Measurements from ENCODE around the gene KPNA6. TPM values are rescaled to one million over a fixed set of nuclear protein-coding genes. Genes with fewer than 3 reads are reported as not detected.

KPNA6 gene
- total RNA-seq, 1 experiment from 2014 or later, result 45.8 TPM

GRCh38 chr1:32178380-32179192 is 70.7 kb downstream of the KPNA6 start:
- Histone ChIP-seq H3K27me3 (ENCODE audit: low read length) (no peaks in the 10 kb centered on the region), H2AFZ (ENCODE audit: low read length) (peak overlapping the region; percentile 81), H3K4me3 (ENCODE audit: low read length) (peak overlapping the region; percentile 95; the same call in 1 of the 2 replicates), H3K79me2 (ENCODE audit: low read length) (peaks cover 36% of the 10 kb centered on the region), H3K4me1 (ENCODE audit: insufficient read depth, low read length) (peaks cover 18% of the 10 kb centered on the region), H3K9me3 (ENCODE audit: low read length) (no peaks in the 10 kb centered on the region), H4K20me1 (ENCODE audit: low read length) (peaks cover 12% of the 10 kb centered on the region; the same call in 1 of the 2 replicates), H3K9ac (ENCODE audit: low read length) (peak overlapping the region; percentile 95), H3K9me2 (replicated peaks; ENCODE audit: low read length) (no peaks in the 10 kb centered on the region), H3K4me2 (ENCODE audit: low read length) (peak overlapping the region; percentile 86), H3K36me3 (ENCODE audit: low read depth, low read length) (peaks cover 20% of the 10 kb centered on the region; the same call in 1 of the 2 replicates), H3F3A (ENCODE audit: low read length, unreplicated experiment) (no peaks in the 10 kb centered on the region), H3K27ac (ENCODE audit: low read length) (peak overlapping the region; percentile 83)
- ATAC-seq, result no peak
- DNase-seq, result no peak
- no peak for TF ChIP-seq EZH2 (IDR thresholded peaks at IDR 0.05; ENCODE audit: low read length, unreplicated experiment)
- TF ChIP-seq CTCF (conservative IDR thresholded peaks at IDR 0.05; ENCODE audit: low read depth, low read length), result no peak
- no peak for TF ChIP-seq EZH2phosphoT487 (IDR thresholded peaks at IDR 0.05; ENCODE audit: borderline replicate concordance, low read length)
- BruUV-seq (replicated peaks), result TSS peak; percentile 81
- ChIA-PET CTCF (no interaction called here), POLR2A (ENCODE audit: unreplicated experiment) (interaction anchor here (0.6 kb wide), 2 partner anchors 32 to 70 kb away, joined by 7 to 11 read pairs; no protein-coding TSS in a partner anchor)
- intact Hi-C loops (cut with micrococcal nuclease), result no loop called here

GRCh38 chr1:32179193-32179442 is 71.3 kb downstream of the KPNA6 start:
- intact Hi-C loops (cut with micrococcal nuclease), result no loop called here

More at GRCh38 chr1:32179193-32179442, 71.3 kb downstream of the KPNA6 start:
- Histone ChIP-seq H3K9ac (ENCODE audit: low read length) (peak overlapping the region; percentile 95), H3K9me3 (ENCODE audit: low read length) (no peaks in the 10 kb centered on the region), H2AFZ (ENCODE audit: low read length) (peak overlapping the region; percentile 81), H3K36me3 (ENCODE audit: low read depth, low read length) (peaks cover 20% of the 10 kb centered on the region), H3K27ac (ENCODE audit: low read length) (peak overlapping the region; percentile 83), H3K4me3 (ENCODE audit: low read length) (peak overlapping the region; percentile 95; the same call in 1 of the 2 replicates), H3K9me2 (replicated peaks; ENCODE audit: low read length) (no peaks in the 10 kb centered on the region), H4K20me1 (ENCODE audit: low read length) (peaks cover 12% of the 10 kb centered on the region; the same call in 1 of the 2 replicates), H3F3A (ENCODE audit: low read length, unreplicated experiment) (no peaks in the 10 kb centered on the region), H3K79me2 (ENCODE audit: low read length) (peaks cover 41% of the 10 kb centered on the region), H3K4me2 (ENCODE audit: low read length) (peak overlapping the region; percentile 86), H3K4me1 (ENCODE audit: insufficient read depth, low read length) (peaks cover 18% of the 10 kb centered on the region), H3K27me3 (ENCODE audit: low read length) (no peaks in the 10 kb centered on the region)
- CTCF ChIA-PET, result no interaction called here
- no peak for DNase-seq
- ATAC-seq, result peak; percentile 2; the same call in 1 of the 2 replicates
- POLR2A ChIA-PET (ENCODE audit: unreplicated experiment), result interaction anchor here (0.6 kb wide), 2 partner anchors 31 to 69 kb away, joined by 7 to 11 read pairs; no protein-coding TSS in a partner anchor
- TF ChIP-seq EZH2 (IDR thresholded peaks at IDR 0.05; ENCODE audit: low read length, unreplicated experiment), result no peak
- TF ChIP-seq EZH2phosphoT487 (IDR thresholded peaks at IDR 0.05; ENCODE audit: borderline replicate concordance, low read length), result no peak
- TF ChIP-seq CTCF (conservative IDR thresholded peaks at IDR 0.05; ENCODE audit: low read depth, low read length), result no peak
- no TSS peak for BruUV-seq (replicated peaks)
